Stimulated activated naive CD8-positive, alpha-beta T cell treated with anti-CD3 and anti-CD28 coated beads, Interleukin-15, Interleukin-2, amounts not matched to agents 100 ng/mL and 50 ng/mL, for 24 hours (primary cell): ENCODE results near the gene RAD17.
"Not testable (repeated sequence)": the region's sequence is repeated elsewhere in the genome, so short reads cannot be mapped to it uniquely, and the experiment has no call there.

Source experiments
- H3K27ac Mint-ChIP-seq: one replicate; pipeline ENCODE4 v1.8.0; 2021; ENCODE audit warnings: mild to moderate bottlenecking, mixed read lengths
- H3K27me3 Mint-ChIP-seq: one replicate; pipeline ENCODE4 v1.8.0; 2021; ENCODE audit warnings: mixed read lengths
- H3K36me3 Mint-ChIP-seq: one replicate; pipeline ENCODE4 v1.8.0; 2021; ENCODE audit warnings: low read depth, mixed read lengths
- H3K4me1 Mint-ChIP-seq: one replicate; pipeline ENCODE4 v1.8.0; 2021; ENCODE audit warnings: low read depth, mixed read lengths
- H3K4me3 Mint-ChIP-seq: one replicate; pipeline ENCODE4 v1.8.0; 2021; ENCODE audit warnings: mild to moderate bottlenecking, mixed read lengths
- H3K9me3 Mint-ChIP-seq: one replicate; pipeline ENCODE4 v1.8.0; 2021; ENCODE audit warnings: mixed read lengths

RAD17 gene

GRCh38 chr5:69369340-69370121, at the start of gene RAD17, which contains the start of the genes AK6 and TAF9:
Gene RAD17 (plus strand): TSS chr5:69369818. CDS start chr5:69372209, 2,391 bp downstream.
Gene AK6 (minus strand): TSS chr5:69369520. CDS start chr5:69369490, 30 bp downstream.
Gene TAF9 (minus strand): TSS chr5:69369520. CDS start chr5:69365737, 3,783 bp downstream.
- Mint-ChIP-seq H3K4me1 (peaks cover 42% of the 10 kb centered on the region), H3K36me3 (peaks cover 39% of the 10 kb centered on the region), H3K4me3 (peak within 1 kb of the TSS; percentile 96), H3K27ac (peak within 1 kb of the TSS; percentile 97), H3K27me3 (no peaks in the 10 kb centered on the region), H3K9me3 (no peaks in the 10 kb centered on the region)

- H3K27ac Mint-ChIP-seq = no peak overlapping the region
- no peaks in the 10 kb centered on the region for H3K4me1 Mint-ChIP-seq
- no peak overlapping the region for H3K4me3 Mint-ChIP-seq
- peaks cover 4% of the 10 kb centered on the region for H3K36me3 Mint-ChIP-seq
- H3K9me3 Mint-ChIP-seq = no peaks in the 10 kb centered on the region
- no peaks in the 10 kb centered on the region for H3K27me3 Mint-ChIP-seq
Measured at GRCh38 chr5:69326365-69326764, 43.3 kb upstream of the RAD17 start.

GRCh38 chr5:69329905-69330489, 39.6 kb upstream of the RAD17 start:
- H3K27ac Mint-ChIP-seq = no peak overlapping the region
- H3K4me1 Mint-ChIP-seq = peaks cover 14% of the 10 kb centered on the region
- peaks cover 8% of the 10 kb centered on the region for H3K36me3 Mint-ChIP-seq
- H3K4me3 Mint-ChIP-seq = no peak overlapping the region
- no peaks in the 10 kb centered on the region for H3K9me3 Mint-ChIP-seq
- no peaks in the 10 kb centered on the region for H3K27me3 Mint-ChIP-seq

GRCh38 chr5:69331528-69332445, 37.8 kb upstream of the RAD17 start:
- H3K4me3 Mint-ChIP-seq = peak overlapping the region; percentile 87

GRCh38 chr5:69333668-69334315, 35.8 kb upstream of the RAD17 start:
- not testable (repeated sequence) for H3K36me3 Mint-ChIP-seq, H3K27ac Mint-ChIP-seq, H3K4me3 Mint-ChIP-seq, H3K27me3 Mint-ChIP-seq, H3K9me3 Mint-ChIP-seq
- H3K4me1 Mint-ChIP-seq = peaks cover 14% of the 10 kb centered on the region

More at GRCh38 chr5:69331528-69332445, 37.8 kb upstream of the RAD17 start:
- peaks cover 8% of the 10 kb centered on the region for H3K36me3 Mint-ChIP-seq
- peak overlapping the region; percentile 97 for H3K27ac Mint-ChIP-seq
- H3K4me1 Mint-ChIP-seq = peaks cover 14% of the 10 kb centered on the region
- H3K27me3 Mint-ChIP-seq = no peaks in the 10 kb centered on the region
- H3K9me3 Mint-ChIP-seq = no peaks in the 10 kb centered on the region

- Mint-ChIP-seq H3K9me3 (no peaks in the 10 kb centered on the region), H3K36me3 (peaks cover 6% of the 10 kb centered on the region), H3K4me1 (peaks cover 14% of the 10 kb centered on the region), H3K27me3 (no peaks in the 10 kb centered on the region), H3K4me3 (peak overlapping the region; percentile 37), H3K27ac (no peak overlapping the region)
Measured at GRCh38 chr5:69334793-69335268, 34.8 kb upstream of the RAD17 start.

- Mint-ChIP-seq H3K9me3 (no peaks in the 10 kb centered on the region), H3K4me1 (peaks cover 14% of the 10 kb centered on the region), H3K27ac (no peak overlapping the region), H3K4me3 (no peak overlapping the region), H3K27me3 (no peaks in the 10 kb centered on the region), H3K36me3 (peaks cover 3% of the 10 kb centered on the region)
Measured at GRCh38 chr5:69335341-69335935, 34.2 kb upstream of the RAD17 start.

GRCh38 chr5:69341520-69342161, 28.0 kb upstream of the RAD17 start:
- Mint-ChIP-seq H3K4me1 (no peaks in the 10 kb centered on the region), H3K4me3 (no peak overlapping the region), H3K36me3 (no peaks in the 10 kb centered on the region), H3K27me3 (no peaks in the 10 kb centered on the region), H3K9me3 (no peaks in the 10 kb centered on the region), H3K27ac (no peak overlapping the region)

- no peak overlapping the region for H3K27ac Mint-ChIP-seq
- no peaks in the 10 kb centered on the region for H3K9me3 Mint-ChIP-seq
- no peaks in the 10 kb centered on the region for H3K4me1 Mint-ChIP-seq
- H3K4me3 Mint-ChIP-seq = no peak overlapping the region
- H3K36me3 Mint-ChIP-seq = no peaks in the 10 kb centered on the region
- no peaks in the 10 kb centered on the region for H3K27me3 Mint-ChIP-seq
Measured at GRCh38 chr5:69343083-69343482, 26.5 kb upstream of the RAD17 start.

- peaks cover 46% of the 10 kb centered on the region for H3K36me3 Mint-ChIP-seq
- no peaks in the 10 kb centered on the region for H3K4me1 Mint-ChIP-seq
- no peak overlapping the region for H3K4me3 Mint-ChIP-seq
- no peak overlapping the region for H3K27ac Mint-ChIP-seq
- H3K27me3 Mint-ChIP-seq = no peaks in the 10 kb centered on the region
- no peaks in the 10 kb centered on the region for H3K9me3 Mint-ChIP-seq
Measured at GRCh38 chr5:69350664-69351063, 19.0 kb upstream of the RAD17 start.

- Mint-ChIP-seq H3K27ac (no peak overlapping the region), H3K4me3 (no peak overlapping the region), H3K27me3 (no peaks in the 10 kb centered on the region), H3K36me3 (peaks cover 59% of the 10 kb centered on the region), H3K9me3 (no peaks in the 10 kb centered on the region), H3K4me1 (peaks cover 10% of the 10 kb centered on the region)
Measured at GRCh38 chr5:69359699-69360098, 9.9 kb upstream of the RAD17 start.

GRCh38 chr5:69360442-69360841, 9.2 kb upstream of the RAD17 start:
- Mint-ChIP-seq H3K27me3 (no peaks in the 10 kb centered on the region), H3K27ac (no peak overlapping the region), H3K36me3 (peaks cover 65% of the 10 kb centered on the region), H3K4me3 (no peak overlapping the region), H3K9me3 (no peaks in the 10 kb centered on the region), H3K4me1 (peaks cover 18% of the 10 kb centered on the region)

- Mint-ChIP-seq H3K36me3 (peaks cover 64% of the 10 kb centered on the region), H3K27me3 (no peaks in the 10 kb centered on the region), H3K27ac (no peak overlapping the region), H3K4me3 (no peak overlapping the region), H3K9me3 (no peaks in the 10 kb centered on the region), H3K4me1 (peaks cover 28% of the 10 kb centered on the region)
Measured at GRCh38 chr5:69364414-69364813, 5.2 kb upstream of the RAD17 start.
